Skeletal muscle tissue (tissue), 4 donors: ENCODE results near the gene LCN2. TPM values are rescaled to one million over a fixed set of nuclear protein-coding genes. Genes with fewer than 3 reads are reported as not detected.

Source experiments
- H3K27ac ChIP-seq: one replicate; pipeline ENCODE4 v1.7.0; 2013; ENCODE audit warnings: mild to moderate bottlenecking, low read depth, low read length, inconsistent platforms
- H3K27me3 ChIP-seq, 3 donors: one replicate each; pipeline ENCODE4 v1.7.0; 2013; ENCODE audit warnings: low read length in 3 of 3; ENCODE audit not compliant: control insufficient read depth in 3 of 3, insufficient read depth in 3 of 3
- H3K36me3 ChIP-seq, 3 donors: one replicate each; pipeline ENCODE4 v1.7.0; 2013; ENCODE audit warnings: low read length in 3 of 3; ENCODE audit not compliant: control insufficient read depth in 3 of 3, insufficient read depth in 3 of 3
- H3K4me1 ChIP-seq, 3 donors: one replicate each; pipeline ENCODE4 v1.7.0; 2013; ENCODE audit warnings: low read length in 3 of 3, mild to moderate bottlenecking in 3 of 3; ENCODE audit not compliant: control insufficient read depth in 3 of 3, insufficient read depth in 3 of 3
- H3K4me3 ChIP-seq, 3 donors: one replicate each; pipeline ENCODE4 v1.7.0; 2013; ENCODE audit warnings: low read length in 3 of 3
- H3K9ac ChIP-seq, 3 donors: one replicate each; pipeline ENCODE4 v1.7.0; 2013; ENCODE audit warnings: low read length in 3 of 3, mild to moderate bottlenecking in 3 of 3, moderate library complexity in 2 of 3, low read depth in 1 of 3
- H3K9me3 ChIP-seq, 3 donors: one replicate each; pipeline ENCODE4 v1.7.0; 2013; ENCODE audit warnings: low read length in 3 of 3; ENCODE audit not compliant: control insufficient read depth in 3 of 3
- total RNA-seq: library from RNA; depleted of rRNA; stranded (reverse); fragments of >200 nt; gene quantifications from one replicate; pipeline ENCODE4 v1.2.3, GENCODE V29; 2014
- donor health status: Osteomylitis.

LCN2 gene
- total RNA-seq, 1 donor from 2014 or later, result 2.1 TPM

- peak overlapping the region; percentile 77 for H3K27ac ChIP-seq
- no peaks in the 10 kb centered on the region for H3K27me3 ChIP-seq
- H3K36me3 ChIP-seq, result peaks cover 2 to 19% (median 15%) of the 10 kb centered on the region in 3 donors
- peaks cover 14 to 26% (median 21%) of the 10 kb centered on the region in 3 donors for H3K4me1 ChIP-seq
- H3K9ac ChIP-seq, result peak overlapping the region in 2 of 3 donors; percentile 74 to 88
- H3K4me3 ChIP-seq, result peak overlapping the region; percentile 51 to 94 (median 91)
- H3K9me3 ChIP-seq, result no peaks in the 10 kb centered on the region
Measured at GRCh38 chr9:128192601-128193371, 43.5 kb downstream of the LCN2 start.

GRCh38 chr9:128193469-128194096 lies 44.3 kb downstream of the LCN2 start:
- Histone ChIP-seq H3K4me1 (peaks cover 14 to 26% (median 21%) of the 10 kb centered on the region in 3 donors), H3K27ac (peak overlapping the region; percentile 77), H3K36me3 (peaks cover 2 to 12% (median 9%) of the 10 kb centered on the region in 3 donors), H3K27me3 (no peaks in the 10 kb centered on the region), H3K4me3 (peak overlapping the region in 1 of 3 donors; percentile 91), H3K9me3 (no peaks in the 10 kb centered on the region), H3K9ac (peak overlapping the region in 1 of 3 donors; percentile 38)

- Histone ChIP-seq H3K9ac (no peak overlapping the region), H3K4me3 (no peak overlapping the region), H3K4me1 (peaks cover 0 to 9% (median 8%) of the 10 kb centered on the region in 3 donors)
Measured at GRCh38 chr9:128201441-128202369, 52.5 kb downstream of the LCN2 start.

DNA sequence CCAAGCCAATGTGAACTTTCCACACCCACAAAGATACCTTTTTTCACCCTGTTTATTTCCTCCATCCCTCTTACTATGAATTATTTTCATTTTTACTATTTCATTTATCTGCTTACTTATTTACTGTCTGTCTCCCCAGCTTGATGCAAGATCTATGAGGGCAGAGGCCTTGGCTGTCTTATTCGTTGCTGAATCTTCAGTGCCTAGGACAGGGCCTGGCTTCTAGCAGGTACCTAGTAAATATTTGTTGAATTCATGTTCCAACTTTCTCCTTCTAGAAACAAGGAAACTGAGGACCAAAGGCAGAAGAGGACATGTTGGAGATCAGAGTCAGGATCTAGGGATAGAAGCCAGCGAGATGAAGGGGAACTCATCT lies 53.4 kb downstream of the LCN2 start:
- peak overlapping the region in 2 of 3 donors; percentile 15 to 50 for H3K4me3 ChIP-seq
- H3K9me3 ChIP-seq, result no peaks in the 10 kb centered on the region
- no peaks in the 10 kb centered on the region for H3K36me3 ChIP-seq
- H3K27me3 ChIP-seq, result peaks cover 12 to 17% (median 16%) of the 10 kb centered on the region in 3 donors
- H3K9ac ChIP-seq, result no peak overlapping the region
- peaks cover 0 to 9% (median 8%) of the 10 kb centered on the region in 3 donors for H3K4me1 ChIP-seq
- H3K27ac ChIP-seq, result no peak overlapping the region

More at GRCh38 chr9:128201441-128202369, 52.5 kb downstream of the LCN2 start:
- no peaks in the 10 kb centered on the region for H3K9me3 ChIP-seq
- peaks cover 12 to 17% (median 16%) of the 10 kb centered on the region in 3 donors for H3K27me3 ChIP-seq
- H3K27ac ChIP-seq, result no peak overlapping the region
- no peaks in the 10 kb centered on the region for H3K36me3 ChIP-seq

Other genes starting within 250 kb of the LCN2 start
- gene ST6GALNAC6, start 249.8 kb upstream of the LCN2 start, total RNA-seq, result 33.9 TPM
- 23.5 TPM for gene ST6GALNAC4, start 232.4 kb upstream of the LCN2 start, total RNA-seq
- not detected for gene PIP5KL1, start 218.7 kb upstream of the LCN2 start, total RNA-seq
- gene DPM2, start 211.6 kb upstream of the LCN2 start, total RNA-seq, result 7.3 TPM
- 8.9 TPM for gene EEIG1, start 168.5 kb upstream of the LCN2 start, total RNA-seq
- 8.9 TPM for gene NAIF1, start 82.1 kb upstream of the LCN2 start, total RNA-seq
- 13.0 TPM for gene SLC25A25, start 81.2 kb upstream of the LCN2 start, total RNA-seq
- gene PTGES2, start 21.7 kb upstream of the LCN2 start, total RNA-seq, result 47.5 TPM
- gene BBLN, start 10.8 kb downstream of the LCN2 start, total RNA-seq, result 7.8 TPM
- 12.0 TPM for gene CIZ1, start 42.1 kb downstream of the LCN2 start, total RNA-seq
- 20.4 TPM for gene DNM1, start 53.9 kb downstream of the LCN2 start, total RNA-seq
- gene GOLGA2, start 126.6 kb downstream of the LCN2 start, total RNA-seq, result 85.1 TPM
- gene SWI5, start 126.8 kb downstream of the LCN2 start, total RNA-seq, result 17.7 TPM
- gene TRUB2, start 173.0 kb downstream of the LCN2 start, total RNA-seq, result 11.0 TPM
- 17.2 TPM for gene COQ4, start 173.4 kb downstream of the LCN2 start, total RNA-seq
- gene SLC27A4, start 191.1 kb downstream of the LCN2 start, total RNA-seq, result 9.4 TPM
- 26.6 TPM for gene URM1, start 221.9 kb downstream of the LCN2 start, total RNA-seq